Measurements from ENCODE around the gene MADCAM1. TPM values are rescaled to one million over a fixed set of nuclear protein-coding genes. Genes with fewer than 3 reads are reported as not detected.

Gene MADCAM1
- total RNA-seq, 1 donor: 0.72 TPM

- no peak for DNase-seq (ENCODE audit: insufficient read length, low spot score, missing footprints)
- Histone ChIP-seq H3K79me2 (ENCODE audit: insufficient read depth, low read length) (peaks cover 3% of the 10 kb centered on the region), H4K20me1 (ENCODE audit: insufficient read depth, low read length) (peaks cover 17% of the 10 kb centered on the region), H3K27ac (ENCODE audit: low read depth, low read length) (no peak overlapping the region), H3K36me3 (ENCODE audit: insufficient read depth, low read length) (peaks cover 5% of the 10 kb centered on the region), H3K4me2 (ENCODE audit: insufficient read depth, low read length) (no peak overlapping the region), H3K9me3 (ENCODE audit: low read depth, low read length) (no peaks in the 10 kb centered on the region), H3K27me3 (ENCODE audit: insufficient read depth, low read length) (no peaks in the 10 kb centered on the region), H3K4me1 (ENCODE audit: insufficient read depth, low read length) (no peaks in the 10 kb centered on the region), H2AFZ (ENCODE audit: low read length) (no peak overlapping the region), H3K4me3 (ENCODE audit: insufficient read depth, low read length) (no peak overlapping the region)
- TF ChIP-seq, protein P1, sequence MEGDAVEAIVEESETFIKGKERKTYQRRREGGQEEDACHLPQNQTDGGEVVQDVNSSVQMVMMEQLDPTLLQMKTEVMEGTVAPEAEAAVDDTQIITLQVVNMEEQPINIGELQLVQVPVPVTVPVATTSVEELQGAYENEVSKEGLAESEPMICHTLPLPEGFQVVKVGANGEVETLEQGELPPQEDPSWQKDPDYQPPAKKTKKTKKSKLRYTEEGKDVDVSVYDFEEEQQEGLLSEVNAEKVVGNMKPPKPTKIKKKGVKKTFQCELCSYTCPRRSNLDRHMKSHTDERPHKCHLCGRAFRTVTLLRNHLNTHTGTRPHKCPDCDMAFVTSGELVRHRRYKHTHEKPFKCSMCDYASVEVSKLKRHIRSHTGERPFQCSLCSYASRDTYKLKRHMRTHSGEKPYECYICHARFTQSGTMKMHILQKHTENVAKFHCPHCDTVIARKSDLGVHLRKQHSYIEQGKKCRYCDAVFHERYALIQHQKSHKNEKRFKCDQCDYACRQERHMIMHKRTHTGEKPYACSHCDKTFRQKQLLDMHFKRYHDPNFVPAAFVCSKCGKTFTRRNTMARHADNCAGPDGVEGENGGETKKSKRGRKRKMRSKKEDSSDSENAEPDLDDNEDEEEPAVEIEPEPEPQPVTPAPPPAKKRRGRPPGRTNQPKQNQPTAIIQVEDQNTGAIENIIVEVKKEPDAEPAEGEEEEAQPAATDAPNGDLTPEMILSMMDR (IDR thresholded peaks at IDR 0.05; ENCODE audit: extremely low read depth, low read depth, low read length): no peak
These were observed 17.9 kb downstream of the MADCAM1 start for GRCh38 chr19:514166-514663.

DNA sequence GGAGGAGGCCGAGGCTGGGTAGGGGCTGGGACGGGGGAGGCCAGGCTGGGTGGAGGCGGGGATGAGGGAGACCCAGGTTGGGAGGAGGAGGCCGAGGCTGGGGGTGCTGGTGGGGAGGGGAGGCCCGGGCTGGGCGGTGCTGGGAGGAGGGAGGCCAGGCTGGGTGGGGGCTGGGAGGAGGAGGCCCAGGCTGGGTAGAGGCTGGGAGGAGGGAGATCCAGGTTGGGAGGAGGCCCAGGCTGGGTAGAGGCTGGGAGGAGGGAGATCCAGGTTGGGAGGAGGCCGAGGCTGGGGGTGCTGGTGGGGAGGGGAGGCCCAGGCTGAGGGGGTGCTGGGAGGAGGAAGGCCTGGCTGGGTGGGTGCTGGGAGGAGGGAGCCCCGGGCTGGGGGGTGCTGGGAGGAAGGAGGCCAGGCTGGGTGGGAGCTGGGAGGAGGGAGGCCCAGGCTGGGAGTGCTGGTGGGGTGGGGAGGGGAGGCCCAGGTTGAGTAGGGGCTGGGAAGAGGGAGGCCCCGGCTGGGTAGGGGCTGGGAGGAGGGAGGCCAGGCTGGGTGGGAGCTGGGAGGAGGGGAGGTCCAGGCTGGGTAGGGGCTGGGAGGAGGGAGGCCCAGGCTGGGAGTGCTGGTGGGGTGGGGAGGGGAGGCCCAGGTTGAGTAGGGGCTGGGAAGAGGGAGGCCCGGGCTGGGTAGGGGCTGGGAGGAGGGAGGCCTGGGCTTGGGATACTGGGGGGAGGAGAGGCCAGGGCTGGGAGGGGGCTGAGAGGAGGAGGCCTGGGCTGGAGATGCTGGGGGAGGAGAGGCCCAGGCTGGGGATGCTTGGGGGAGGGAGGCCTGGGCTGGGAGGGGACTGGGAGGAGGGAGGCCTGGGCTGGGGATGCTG, 21.7 kb downstream of the MADCAM1 start:
- peaks cover 5% of the 10 kb centered on the region for H3K36me3 ChIP-seq (ENCODE audit: insufficient read depth, low read length)
- no peaks in the 10 kb centered on the region for H3K9me3 ChIP-seq (ENCODE audit: low read depth, low read length)
- no peaks in the 10 kb centered on the region for H3K79me2 ChIP-seq (ENCODE audit: insufficient read depth, low read length)
- no peak overlapping the region for H3K4me2 ChIP-seq (ENCODE audit: insufficient read depth, low read length)
- H3K27me3 ChIP-seq (ENCODE audit: insufficient read depth, low read length): no peaks in the 10 kb centered on the region
- H3K4me1 ChIP-seq (ENCODE audit: insufficient read depth, low read length): no peaks in the 10 kb centered on the region
- TF ChIP-seq, protein P1 (IDR thresholded peaks at IDR 0.05; ENCODE audit: extremely low read depth, low read depth, low read length): no peak
- H3K27ac ChIP-seq (ENCODE audit: low read depth, low read length): no peak overlapping the region
- no peak for DNase-seq (ENCODE audit: insufficient read length, low spot score, missing footprints)
- no peak overlapping the region for H3K4me3 ChIP-seq (ENCODE audit: insufficient read depth, low read length)
- no peak overlapping the region for H2AFZ ChIP-seq (ENCODE audit: low read length)
- peaks cover 17% of the 10 kb centered on the region for H4K20me1 ChIP-seq (ENCODE audit: insufficient read depth, low read length)

GRCh38 chr19:518598-519231, 22.4 kb downstream of the MADCAM1 start:
- H3K4me1 ChIP-seq (ENCODE audit: insufficient read depth, low read length): no peaks in the 10 kb centered on the region

More at GRCh38 chr19:518598-519231, 22.4 kb downstream of the MADCAM1 start:
- H3K4me3 ChIP-seq (ENCODE audit: insufficient read depth, low read length): no peak overlapping the region
- H2AFZ ChIP-seq (ENCODE audit: low read length): no peak overlapping the region
- no peak overlapping the region for H3K4me2 ChIP-seq (ENCODE audit: insufficient read depth, low read length)
- H4K20me1 ChIP-seq (ENCODE audit: insufficient read depth, low read length): peaks cover 12% of the 10 kb centered on the region
- no peak overlapping the region for H3K27ac ChIP-seq (ENCODE audit: low read depth, low read length)
- no peaks in the 10 kb centered on the region for H3K79me2 ChIP-seq (ENCODE audit: insufficient read depth, low read length)
- H3K9me3 ChIP-seq (ENCODE audit: low read depth, low read length): no peaks in the 10 kb centered on the region
- TF ChIP-seq, protein P1 (IDR thresholded peaks at IDR 0.05; ENCODE audit: extremely low read depth, low read depth, low read length): no peak
- no peaks in the 10 kb centered on the region for H3K27me3 ChIP-seq (ENCODE audit: insufficient read depth, low read length)
- no peak for DNase-seq (ENCODE audit: insufficient read length, low spot score, missing footprints)
- H3K36me3 ChIP-seq (ENCODE audit: insufficient read depth, low read length): peaks cover 5% of the 10 kb centered on the region

Data from osteoblast (primary cell).